ENCODE data around the gene ABLIM2. TPM values are rescaled to one million over a fixed set of nuclear protein-coding genes. Genes with fewer than 3 reads are reported as not detected.

Gene ABLIM2
- total and polyA plus RNA-seq, 2 of the 8 experiments (the other 6 are each of a cell fraction or from before 2014, with no cell fraction given), result 2.8 to 3.0 TPM

DNA sequence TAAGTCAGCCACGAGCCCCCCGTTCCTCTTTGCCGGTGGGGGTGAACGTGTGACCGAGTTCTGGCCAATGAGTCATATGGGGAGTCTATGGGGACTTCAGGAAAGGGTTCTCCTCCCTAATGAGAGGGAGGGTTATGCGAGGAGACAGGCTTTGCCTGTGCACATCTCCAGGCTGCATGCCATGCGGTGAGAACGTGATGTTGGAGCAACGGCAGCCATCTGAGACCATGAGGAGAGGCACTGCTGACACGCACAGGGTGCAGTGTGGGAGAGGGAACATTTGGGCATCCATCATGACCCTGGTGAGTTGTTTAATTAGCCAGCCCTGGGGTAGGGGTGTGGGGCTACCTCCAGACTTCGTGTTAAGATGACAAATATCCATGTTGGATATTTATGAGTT is 55.8 kb downstream of the ABLIM2 start:
- H3K23me2 ChIP-seq (ENCODE audit: low read depth, low read length), result no peaks in the 10 kb centered on the region
- H3K4ac ChIP-seq (replicated peaks; ENCODE audit: insufficient read length, low read depth, low read length), result peak overlapping the region; percentile 59
- H2BK20ac ChIP-seq (ENCODE audit: low read length), result no peak overlapping the region
- H3K18ac ChIP-seq (ENCODE audit: extremely low read depth, low read length), result no peak overlapping the region
- H3K4me1 ChIP-seq (replicated peaks in 1 of 4; ENCODE audit: control insufficient read depth in 3 of 4, insufficient read depth in 4 of 4, low read length in 3 of 4), result peaks cover 4 to 23% (median 16%) of the 10 kb centered on the region in 4 experiments
- H2AK5ac ChIP-seq (ENCODE audit: low read depth, low read length), result peak overlapping the region; percentile 94; the same call in 1 of the 2 replicates
- no peak overlapping the region for H4K5ac ChIP-seq (ENCODE audit: insufficient read length, low read depth, low read length)
- H2BK5ac ChIP-seq (ENCODE audit: low read depth, low read length), result peak overlapping the region; percentile 24; the same call in 1 of the 2 replicates
- no peak overlapping the region for H2BK15ac ChIP-seq (ENCODE audit: low read length)
- no peak for TF ChIP-seq KDM5A (IDR thresholded peaks at IDR 0.05; ENCODE audit: low read length)
- TF ChIP-seq CTBP2 (IDR thresholded peaks at IDR 0.05; ENCODE audit: borderline replicate concordance, insufficient read depth, insufficient read length, low read length), result no peak
- TF ChIP-seq KDM1A (IDR thresholded peaks at IDR 0.05; ENCODE audit: borderline replicate concordance, low read length), result peak; percentile 43; the same call in 1 of the 2 replicates
- no peak overlapping the region for H3K14ac ChIP-seq (ENCODE audit: insufficient read length)
- H3K36me3 ChIP-seq (ENCODE audit: control insufficient read depth in 2 of 4, insufficient read depth in 4 of 4, low read length in 3 of 4), result no peaks in the 10 kb centered on the region
- H3K79me2 ChIP-seq (ENCODE audit: control insufficient read depth in 1 of 2, insufficient read depth in 2 of 2, low read length in 2 of 2), result no peaks in the 10 kb centered on the region
- no peak overlapping the region for H4K91ac ChIP-seq (replicated peaks; ENCODE audit: insufficient read length, low read length)
- no peak overlapping the region for H3K9ac ChIP-seq (replicated peaks in 1 of 4; ENCODE audit: extremely low read depth in 1 of 4, low read depth in 3 of 4, low read length in 3 of 4)
- WGBS, 2 experiments (ENCODE audit: extremely low coverage in 1 of 2, insufficient coverage in 1 of 2, insufficient read length in 1 of 2, insufficient replicate concordance in 2 of 2, low coverage in 1 of 2, low lambda C conversion rate in 2 of 2, missing lambda C conversion rate in 1 of 2), result 94% methylated on average over 11 of the region's 11 CpGs; no CpG with 5 or more reads in 1 of the 2 experiments
- no peak for FAIRE-seq
- H4K8ac ChIP-seq (ENCODE audit: extremely low read depth, insufficient read depth, low read length), result 0 out of 2 replicates have a peak overlapping the region, but pooled peaks have one; percentile 1
- no peak overlapping the region for H3K23ac ChIP-seq (ENCODE audit: insufficient read length)
- H3K4me2 ChIP-seq (ENCODE audit: insufficient read depth in 1 of 2, low read depth in 2 of 2, low read length in 2 of 2), result no peak overlapping the region
- H4K20me1 ChIP-seq (replicated peaks in 1 of 2; ENCODE audit: control insufficient read depth in 1 of 2, insufficient read depth in 2 of 2, low read length in 2 of 2), result no peaks in the 10 kb centered on the region
- H3K9me3 ChIP-seq (ENCODE audit: insufficient read depth in 2 of 2, low read depth in 1 of 2, low read length in 1 of 2), result 0 out of 4 replicates have a peak, but pooled peaks cover 0 to 4% of the 10 kb centered on the region in 2 experiments
- no peak overlapping the region for H3K27ac ChIP-seq (ENCODE audit: low read depth, low read length)
- H3K27me3 ChIP-seq (replicated peaks in 1 of 4; ENCODE audit: control insufficient read depth in 3 of 4, extremely low read depth in 1 of 4, insufficient read depth in 3 of 4, low read length in 3 of 4), result no peaks in the 10 kb centered on the region
- H2BK120ac ChIP-seq (replicated peaks; ENCODE audit: low read depth, low read length), result no peak overlapping the region
- H2BK12ac ChIP-seq (ENCODE audit: low read depth, low read length), result 0 out of 2 replicates have a peak overlapping the region, but pooled peaks have one; percentile 80
- no peak overlapping the region for H3K56ac ChIP-seq (replicated peaks; ENCODE audit: insufficient read length, low read depth, low read length)
- ChIA-PET POLR2A (ENCODE audit: partially characterized antibody) (interaction anchor here (1.4 kb wide), 1 partner anchor 10 kb away, joined by 3 read pairs; no protein-coding TSS in a partner anchor), CTCF (ENCODE audit: partially characterized antibody) (interaction anchor here (0.8 to 2.2 kb wide), 3 partner anchors 8 to 50 kb away, joined by 3 to 9 read pairs (median 4); no protein-coding TSS in a partner anchor)
- H3K4me3 ChIP-seq (ENCODE audit: extremely low read depth in 1 of 4, insufficient read depth in 2 of 4, low read depth in 3 of 4, low read length in 4 of 4), result no peak overlapping the region
- H2AFZ ChIP-seq (ENCODE audit: low read length), result no peak overlapping the region
- no peaks in the 10 kb centered on the region for H3K79me1 ChIP-seq (ENCODE audit: low read depth, low read length)
- DNase-seq (ENCODE audit: low read depth in 1 of 2, low spot score in 2 of 2), result no peak

Data from H1 (cell line).